Right lobe of liver (tissue), 4 donors: ENCODE measurements around the gene LRMDA.

Source experiments
- CTCF ChIP-seq, 4 donors: fragments of 200-600 bp in 3 of 4; fragments of 450-650 bp in 1 of 4; IDR thresholded peaks; one replicate each; pipeline versions ENCODE4 v1.5.1 to v1.8.0; 2016 to 2022; ENCODE audit warnings: antibody characterized with exemption in 4 of 4, mild to moderate bottlenecking in 2 of 4
- POLR2A ChIP-seq: fragments of 450-650 bp; IDR thresholded peaks from one replicate; pipeline ENCODE4 v1.6.1; 2017; ENCODE audit warnings: antibody characterized with exemption, mild to moderate bottlenecking
- donor health status: DM: no; HTN: no; CAD: no.
- donor health status: DM: no; HTN: no; CAD: no.
- donor health status: DM: no; HTN: yes; CAD: no.

DNA sequence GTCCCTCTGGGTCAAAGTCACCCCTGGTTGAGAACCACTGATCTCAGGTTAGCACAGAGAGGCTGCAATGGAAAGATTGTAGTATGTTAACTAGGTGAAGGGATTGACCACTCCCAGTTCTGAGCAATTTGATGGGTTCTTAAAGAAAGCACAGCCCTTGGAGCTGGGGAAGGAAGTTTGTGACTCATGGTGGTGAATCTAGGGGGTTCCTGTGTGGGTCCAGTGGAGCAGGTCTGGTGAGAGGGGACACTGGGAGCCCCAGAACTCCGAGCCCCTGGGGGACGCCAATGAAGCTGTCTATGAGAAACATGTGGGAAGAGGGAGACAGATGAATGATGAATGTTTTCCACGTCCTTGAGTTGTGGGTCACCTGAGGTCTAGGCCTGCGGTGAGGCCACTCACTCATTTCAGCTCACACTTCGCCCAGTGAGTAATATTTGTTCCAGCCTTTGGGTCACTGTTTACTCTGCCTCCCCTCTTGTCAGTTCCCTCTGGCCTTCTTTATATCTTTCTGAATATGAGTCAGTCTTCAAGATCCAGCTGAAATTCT, 341.9 kb downstream of the LRMDA start:
- no peak for TF ChIP-seq CTCF (IDR thresholded peaks at IDR 0.05)
- no peak for TF ChIP-seq POLR2A
